Hindlimb muscle (tissue), 1 donor: ENCODE results near the gene TMEM80. TPM values are rescaled to one million over a fixed set of nuclear protein-coding genes. Genes with fewer than 3 reads are reported as not detected.

Experiments used
- DNase-seq: peaks from one replicate; pipeline ENCODE4 v3.0.0-alpha.2; 2013
- polyA plus RNA-seq: library from polyadenylated mRNA; unstranded; fragments of 120-200 nt; gene quantifications from one replicate; pipeline ENCODE4 v1.2.1, GENCODE V29; 2013; ENCODE audit not compliant: insufficient read length

The TMEM80 gene
- polyA plus RNA-seq, 1 donor: 21.0 TPM

DNA sequence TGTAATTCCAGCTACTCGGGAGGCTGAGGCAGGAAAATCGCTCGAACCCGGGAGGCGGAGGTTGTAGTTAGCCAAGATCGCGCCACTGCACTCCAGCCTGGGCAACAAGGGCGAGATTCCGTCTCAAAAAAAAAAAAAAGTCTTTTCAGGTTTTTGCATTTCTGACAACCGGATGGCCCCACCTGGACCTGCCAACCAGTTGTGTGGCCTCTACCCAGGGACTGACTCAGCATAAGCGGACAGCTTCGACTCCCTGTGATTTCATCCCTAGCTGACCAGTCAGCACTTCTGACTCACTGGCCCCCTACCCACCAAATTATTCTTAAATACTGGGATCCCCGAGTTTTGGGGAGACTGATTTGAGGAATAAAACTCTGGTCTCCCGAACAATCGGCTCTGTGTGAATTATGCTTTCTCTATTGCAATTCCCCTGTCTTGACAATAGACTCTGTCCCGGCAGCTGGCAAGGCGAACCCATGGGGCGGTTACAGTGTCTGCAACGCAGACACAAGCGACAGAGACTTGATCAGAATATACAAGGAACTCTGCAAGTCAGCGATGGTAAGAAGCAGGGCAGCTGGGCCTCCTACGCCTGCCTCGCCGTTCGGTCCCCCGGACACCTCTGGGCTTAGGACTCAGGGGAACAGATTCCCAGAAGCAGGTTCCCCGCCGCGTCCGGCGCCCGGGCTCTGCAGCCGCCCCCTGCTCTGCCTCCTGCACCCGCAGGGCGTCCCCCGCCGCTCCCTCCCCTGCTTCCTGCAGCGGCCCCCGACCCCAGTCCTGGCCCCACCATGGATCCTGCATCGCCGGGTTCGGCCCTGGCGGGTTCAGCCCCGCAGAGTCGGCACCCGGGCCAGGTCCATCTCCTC, 50.9 kb downstream of the TMEM80 start:
- no peak for DNase-seq

DNA sequence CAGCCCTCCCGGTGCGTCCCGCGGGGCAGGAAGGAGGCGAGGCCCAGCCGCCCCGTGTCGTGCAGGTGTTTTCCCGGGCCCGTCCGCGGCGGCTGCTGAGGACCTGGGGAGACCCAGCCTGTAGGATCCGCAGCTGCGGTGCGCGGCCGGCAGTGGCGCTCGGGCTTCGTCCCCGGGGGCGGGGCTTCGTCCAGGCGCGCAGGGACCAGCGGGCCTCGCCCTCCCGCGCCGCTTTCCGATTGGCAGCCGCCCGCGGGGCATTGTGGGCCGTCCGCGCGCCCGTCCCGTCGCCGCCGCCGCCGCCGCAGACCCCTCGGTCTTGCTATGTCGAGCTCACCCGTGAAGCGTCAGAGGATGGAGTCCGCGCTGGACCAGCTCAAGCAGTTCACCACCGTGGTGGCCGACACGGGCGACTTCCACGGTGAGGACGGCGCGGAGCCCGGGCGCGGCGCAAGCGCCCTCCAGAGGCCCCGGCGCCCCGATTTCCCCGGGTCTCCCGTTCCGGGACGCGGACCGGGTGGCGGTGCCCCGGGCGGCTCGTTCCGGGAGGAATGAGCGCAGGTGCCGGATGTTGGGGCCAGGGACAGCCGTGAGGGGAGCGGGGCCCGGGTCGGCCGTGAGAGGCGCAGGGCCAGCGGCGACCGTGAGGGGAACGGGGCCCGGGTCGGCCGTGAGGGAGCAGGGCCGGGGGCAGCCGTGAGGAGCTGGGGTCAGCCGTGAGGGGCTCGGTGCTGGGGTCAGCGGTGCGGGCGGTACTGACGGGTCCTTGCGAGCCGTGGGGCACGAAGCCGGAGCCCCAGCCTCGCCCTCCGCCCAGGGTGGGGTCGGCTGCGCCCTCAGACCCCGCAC, 51.8 kb downstream of the TMEM80 start, which contains the start of gene TALDO1:
Gene TALDO1, plus strand, starts transcription at position 307 of the 849 bp plus-strand sequence. Its CDS starts 18 bp downstream, at position 325.
- DNase-seq: peak; percentile 91

DNA sequence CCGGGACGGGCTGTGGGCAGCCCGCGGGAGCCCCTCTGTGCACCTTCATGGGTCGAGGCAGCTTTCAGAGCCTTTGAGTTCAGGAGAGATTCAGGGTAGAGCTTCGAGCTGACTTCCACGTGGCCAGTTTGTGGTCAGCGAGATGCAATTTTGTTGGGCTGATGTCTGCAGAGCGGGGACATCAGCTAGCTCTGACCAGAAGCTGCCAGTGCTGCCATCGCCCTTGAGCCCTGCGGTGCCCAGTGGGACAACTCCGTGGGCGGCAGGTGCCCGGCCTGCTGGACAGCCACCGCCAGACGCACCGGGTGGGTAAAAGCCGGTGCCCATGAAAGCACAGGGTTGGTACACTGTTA, 52.4 kb downstream of the TMEM80 start:
- DNase-seq: no peak

DNA sequence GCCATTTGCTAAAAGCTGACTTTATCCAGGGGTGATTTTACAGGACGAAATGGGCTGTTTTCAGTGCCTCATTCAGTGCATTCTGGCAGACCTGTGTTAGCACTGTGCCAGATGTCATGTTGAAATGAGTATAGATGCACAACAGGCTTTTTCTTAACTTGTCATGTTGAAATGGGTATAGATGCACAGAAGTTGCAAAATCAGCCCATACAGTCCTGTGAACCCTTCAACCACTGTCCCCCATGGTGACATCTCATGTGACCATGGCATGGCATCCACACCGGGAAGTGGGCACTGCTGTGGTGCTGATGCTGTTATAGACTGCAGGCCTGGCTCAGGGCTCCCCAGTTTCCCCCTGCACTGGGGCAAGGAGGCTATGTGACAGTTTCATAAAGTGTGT, 54.1 kb downstream of the TMEM80 start:
- DNase-seq: no peak

Other genes starting within 250 kb of the TMEM80 start
- 41.6 TPM for gene PTDSS2, start 245.5 kb upstream of the TMEM80 start, polyA plus RNA-seq
- 114 TPM for gene RNH1, start 188.6 kb upstream of the TMEM80 start, polyA plus RNA-seq
- 144 TPM for gene HRAS, start 160.2 kb upstream of the TMEM80 start, polyA plus RNA-seq
- 9.1 TPM for gene LRRC56, start 158.3 kb upstream of the TMEM80 start, polyA plus RNA-seq
- gene LMNTD2, start 135.1 kb upstream of the TMEM80 start, polyA plus RNA-seq: 0.80 TPM
- 3.7 TPM for gene RASSF7, start 134.8 kb upstream of the TMEM80 start, polyA plus RNA-seq
- gene PHRF1, start 119.3 kb upstream of the TMEM80 start, polyA plus RNA-seq: 21.3 TPM
- 17.5 TPM for gene IRF7, start 79.9 kb upstream of the TMEM80 start, polyA plus RNA-seq
- gene CDHR5, start 70.9 kb upstream of the TMEM80 start, polyA plus RNA-seq: 4.1 TPM
- gene SCT, start 68.6 kb upstream of the TMEM80 start, polyA plus RNA-seq: 127 TPM
- 1.2 TPM for gene DRD4, start 58.5 kb upstream of the TMEM80 start, polyA plus RNA-seq
- 36.5 TPM for gene DEAF1, start 594 bp upstream of the TMEM80 start, polyA plus RNA-seq
- gene EPS8L2, start 10.4 kb downstream of the TMEM80 start, polyA plus RNA-seq: 3.7 TPM
- 68.2 TPM for gene TALDO1, start 51.6 kb downstream of the TMEM80 start, polyA plus RNA-seq
- 57.6 TPM for gene GATD1, start 81.7 kb downstream of the TMEM80 start, polyA plus RNA-seq
- 0.67 TPM for gene CEND1, start 94.3 kb downstream of the TMEM80 start, polyA plus RNA-seq
- gene SLC25A22, start 102.5 kb downstream of the TMEM80 start, polyA plus RNA-seq: 10.9 TPM
- gene PIDD1, start 109.4 kb downstream of the TMEM80 start, polyA plus RNA-seq: 11.9 TPM
- 1,677 TPM for gene RPLP2, start 114.2 kb downstream of the TMEM80 start, polyA plus RNA-seq
- 47.9 TPM for gene PNPLA2, start 123.1 kb downstream of the TMEM80 start, polyA plus RNA-seq
- gene CRACR2B, start 132.1 kb downstream of the TMEM80 start, polyA plus RNA-seq: 17.3 TPM
- 189 TPM for gene CD151, start 137.1 kb downstream of the TMEM80 start, polyA plus RNA-seq
- 118 TPM for gene POLR2L, start 146.7 kb downstream of the TMEM80 start, polyA plus RNA-seq
- 55.0 TPM for gene TSPAN4, start 147.0 kb downstream of the TMEM80 start, polyA plus RNA-seq
- 61.0 TPM for gene CHID1, start 215.0 kb downstream of the TMEM80 start, polyA plus RNA-seq
- 49.7 TPM for gene AP2A2, start 230.1 kb downstream of the TMEM80 start, polyA plus RNA-seq